ENCODE measurements around the gene FREY1. TPM values are rescaled to one million over a fixed set of nuclear protein-coding genes. Genes with fewer than 3 reads are reported as not detected.

Gene FREY1
- total and polyA plus RNA-seq, 2 donors (not counting 1 experiment from before 2014, with no cell fraction given): 0.82 to 6.6 TPM

DNA sequence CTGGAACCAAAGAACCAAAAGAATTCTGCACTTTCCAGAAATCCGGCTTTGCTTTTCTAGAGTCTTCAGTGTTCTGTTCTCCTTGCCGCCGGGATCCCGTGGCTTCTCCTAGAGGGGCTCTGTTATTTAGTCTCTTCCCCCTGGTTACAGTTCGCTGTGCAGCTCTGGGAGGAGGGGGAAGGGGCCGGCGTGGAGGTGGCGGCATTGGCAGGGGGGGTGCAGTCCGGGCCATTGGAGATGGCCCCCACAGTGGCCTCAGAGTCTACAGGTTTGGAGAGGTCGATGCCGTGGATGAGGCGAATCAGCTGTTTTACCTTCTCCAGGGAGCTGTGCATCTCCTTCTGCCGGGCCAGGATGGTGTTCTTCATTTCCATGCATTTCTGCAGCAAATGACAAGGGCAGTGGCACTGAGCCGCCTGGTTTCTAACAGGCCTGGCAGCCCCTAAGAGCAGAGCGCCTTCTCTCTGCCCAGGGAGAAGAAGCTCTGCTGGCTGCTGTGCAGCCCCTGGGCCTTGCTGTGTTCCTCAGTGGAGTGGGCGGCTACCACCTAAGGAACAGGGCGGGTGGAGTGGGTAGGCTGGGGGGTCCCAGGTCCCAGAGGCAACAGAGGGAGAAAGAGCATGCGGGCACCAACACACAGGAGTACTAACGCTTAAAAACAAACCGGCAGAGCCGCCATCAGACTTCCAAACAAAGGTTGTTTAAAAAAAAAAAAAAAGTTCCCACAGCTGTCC, 26.9 kb upstream of the FREY1 start:
- WGBS (ENCODE audit: insufficient coverage): 88% methylated on average over 18 of the region's 21 CpGs
- no peaks in the 10 kb centered on the region for H3K9me3 ChIP-seq (ENCODE audit: control extremely low read depth in 1 of 3, control insufficient read depth in 2 of 3, insufficient read depth in 1 of 3, low read length in 2 of 3)
- Mint-ChIP-seq H3K4me3 (peak overlapping the region; percentile 95), H3K27ac (peak overlapping the region; percentile 92), H3K27me3 (no peaks in the 10 kb centered on the region), H3K4me1 (peaks cover 92% of the 10 kb centered on the region), H3K9me3 (ENCODE audit: insufficient read depth) (no peaks in the 10 kb centered on the region)
- H3K27ac ChIP-seq (ENCODE audit: low read length in 2 of 2): peak overlapping the region; percentile 26 to 92
- POLR2A ChIA-PET: interaction anchor here (10.9 kb wide), 1 partner anchor 13 kb away, joined by 162 read pairs; the partner anchor contains the start of genes LARGE2 and PEX16
- H3K4me1 ChIP-seq (ENCODE audit: control insufficient read depth in 2 of 2, insufficient read depth in 2 of 2, low read length in 2 of 2): peaks cover 74 to 86% of the 10 kb centered on the region in 2 donors
- no peak for TF ChIP-seq EZH2 (IDR thresholded peaks at IDR 0.05; ENCODE audit: borderline replicate concordance, insufficient read depth, low read depth, low read length, poor library complexity, severe bottlenecking)
- TF ChIP-seq CTCF (IDR thresholded peaks at IDR 0.05): no peak
- no peak overlapping the region for H2AFZ ChIP-seq (ENCODE audit: insufficient read depth, low read depth, low read length, poor library complexity, severe bottlenecking)
- no peak for ATAC-seq (ENCODE audit: low read depth)
- H3K27me3 ChIP-seq (replicated peaks in 1 of 4; ENCODE audit: control extremely low read depth in 1 of 4, control insufficient read depth in 3 of 4, insufficient read depth in 4 of 4, low read length in 3 of 4): no peaks in the 10 kb centered on the region
- CTCF ChIA-PET: interaction anchor here (5.5 to 11.4 kb wide), 2 partner anchors 13 to 32 kb away, joined by 50 to 98 read pairs; partner anchors contain the start of genes LARGE2 and PEX16
- intact Hi-C loops (cut with micrococcal nuclease): loop anchor here (2.0 to 10.0 kb wide), 4 partner anchors 73 to 1621 kb away; partner anchors contain the start of genes CELF1, PHF21A and SLC35C1
- H3K9ac ChIP-seq (ENCODE audit: low read length): peak overlapping the region; percentile 82
- H3K4me2 ChIP-seq (replicated peaks; ENCODE audit: low read depth, low read length, poor library complexity, severe bottlenecking): peak overlapping the region; percentile 91
- H4K20me1 ChIP-seq (ENCODE audit: control insufficient read depth, insufficient read depth, low read length, poor library complexity, severe bottlenecking): peaks cover 23% of the 10 kb centered on the region
- DNase-seq: peak; percentile 30
- peak overlapping the region in 4 of 5 experiments; percentile 63 to 95 (median 84) for H3K4me3 ChIP-seq (ENCODE audit: control extremely low read depth in 1 of 5, extremely low read depth in 1 of 5, insufficient read depth in 1 of 5, low read depth in 2 of 5, low read length in 4 of 5)
- peaks cover 81% of the 10 kb centered on the region for H3K79me2 ChIP-seq (ENCODE audit: control insufficient read depth, insufficient read depth, low read length)
- peaks cover 0 to 13% of the 10 kb centered on the region in 2 experiments for H3K36me3 ChIP-seq (replicated peaks in 1 of 2; ENCODE audit: control extremely low read depth in 1 of 2, control insufficient read depth in 1 of 2, extremely low read depth in 1 of 2, insufficient read depth in 2 of 2, low read length in 1 of 2)

All from B cell (primary cell).